Loucy (cell line): ENCODE data around the gene ETS2.
A peak's percentile ranks its signal among the peaks of the same experiment; 100 is the strongest.

Experiments used
- H2AFZ ChIP-seq: fragments of 200-600 bp; sonication (generic); 2 replicates; pipeline ENCODE4 v1.6.0; 2016; ENCODE audit warnings: antibody characterized with exemption, mild to moderate bottlenecking, low read length, moderate library complexity
- H3F3A ChIP-seq: fragments of 200-600 bp; 2 replicates; pipeline ENCODE4 v1.6.0; 2016; ENCODE audit warnings: antibody characterized with exemption, low read depth, mild to moderate bottlenecking
- H3K27me3 ChIP-seq: fragments of 200-600 bp; sonication (generic); 2 replicates; pipeline ENCODE4 v1.6.1; 2014; ENCODE audit warnings: low read length, mild to moderate bottlenecking; ENCODE audit not compliant: insufficient read depth, poor library complexity, severe bottlenecking
- H3K36me3 ChIP-seq: fragments of 200-600 bp; sonication (generic); 2 replicates; pipeline ENCODE4 v1.6.1; 2016; ENCODE audit warnings: low read length; ENCODE audit not compliant: insufficient read depth
- H3K4me1 ChIP-seq: fragments of 200-600 bp; sonication (generic); 2 replicates; pipeline ENCODE4 v1.5.1; 2014; ENCODE audit warnings: low read length, mild to moderate bottlenecking; ENCODE audit not compliant: insufficient read depth, poor library complexity, severe bottlenecking
- H3K4me2 ChIP-seq: fragments of 200-600 bp; sonication (generic); 2 replicates; pipeline ENCODE4 v1.6.0; 2014; ENCODE audit warnings: antibody characterized with exemption, low read length, low read depth, mild to moderate bottlenecking; ENCODE audit not compliant: poor library complexity, severe bottlenecking
- H3K4me3 ChIP-seq: fragments of 200-600 bp; sonication (generic); 2 replicates; pipeline ENCODE4 v1.5.1; 2014; ENCODE audit warnings: low read length, mild to moderate bottlenecking, mixed read lengths; ENCODE audit not compliant: poor library complexity, severe bottlenecking
- H3K79me2 ChIP-seq: fragments of 200-600 bp; sonication (generic); 2 replicates; pipeline ENCODE4 v1.6.1; 2014; ENCODE audit warnings: low read length; ENCODE audit not compliant: insufficient read depth
- H3K9ac ChIP-seq: fragments of 200-600 bp; sonication (generic); 2 replicates; pipeline ENCODE4 v1.6.0; 2014; ENCODE audit warnings: mild to moderate bottlenecking, low read depth, low read length, moderate library complexity; ENCODE audit not compliant: poor library complexity, severe bottlenecking
- H3K9me2 ChIP-seq: fragments of 200-600 bp; sonication (generic); replicated peaks from 2 replicates; pipeline ENCODE4 v1.6.1; 2016; ENCODE audit warnings: low read depth, low read length, mixed read lengths
- H3K9me3 ChIP-seq: fragments of 200-600 bp; sonication (generic); 2 replicates; pipeline ENCODE4 v1.6.1; 2014; ENCODE audit warnings: mild to moderate bottlenecking, antibody characterized with exemption, low read length, low read depth; ENCODE audit not compliant: insufficient read depth
- H4K20me1 ChIP-seq: fragments of 200-600 bp; sonication (generic); 2 replicates; pipeline ENCODE4 v1.6.0; 2014; ENCODE audit warnings: antibody characterized with exemption, low read length, mild to moderate bottlenecking; ENCODE audit not compliant: insufficient read depth, poor library complexity, severe bottlenecking
- CTCF ChIP-seq: fragments of 200-600 bp; sonication (generic); conservative IDR thresholded peaks from 2 replicates; pipeline ENCODE4 v1.5.1; 2014; ENCODE audit warnings: mild to moderate bottlenecking, antibody characterized with exemption, low read length
- EZH2phosphoT487 ChIP-seq: fragments of 200-600 bp; IDR thresholded peaks from 2 replicates; pipeline ENCODE4 v1.6.1; 2018; ENCODE audit warnings: antibody characterized with exemption, mild to moderate bottlenecking, moderate library complexity, borderline replicate concordance

Gene ETS2

GRCh38 chr21:38802050-38803026 lies 3.4 kb upstream of the ETS2 start:
- H3K9me3 ChIP-seq: no peaks in the 10 kb centered on the region
- peaks cover 15% of the 10 kb centered on the region for H3K4me1 ChIP-seq
- H3K9me2 ChIP-seq: no peaks in the 10 kb centered on the region
- peaks cover 14% of the 10 kb centered on the region for H4K20me1 ChIP-seq
- H3K4me3 ChIP-seq: no peak overlapping the region
- TF ChIP-seq EZH2phosphoT487: no peak
- no peak for TF ChIP-seq CTCF
- peaks cover 27% of the 10 kb centered on the region for H3K79me2 ChIP-seq
- H2AFZ ChIP-seq: no peak overlapping the region
- H3K9ac ChIP-seq: no peak overlapping the region
- H3K36me3 ChIP-seq: no peaks in the 10 kb centered on the region
- H3F3A ChIP-seq: no peaks in the 10 kb centered on the region
- no peak overlapping the region for H3K4me2 ChIP-seq
- H3K27me3 ChIP-seq: no peaks in the 10 kb centered on the region

GRCh38 chr21:38803075-38803660 lies 2.6 kb upstream of the ETS2 start:
- no peak overlapping the region for H2AFZ ChIP-seq
- H3K36me3 ChIP-seq: no peaks in the 10 kb centered on the region
- no peaks in the 10 kb centered on the region for H3F3A ChIP-seq
- H3K4me2 ChIP-seq: no peak overlapping the region
- H3K4me3 ChIP-seq: no peak overlapping the region
- TF ChIP-seq EZH2phosphoT487: no peak
- H4K20me1 ChIP-seq: peaks cover 23% of the 10 kb centered on the region
- H3K79me2 ChIP-seq: peaks cover 35% of the 10 kb centered on the region
- H3K4me1 ChIP-seq: peaks cover 23% of the 10 kb centered on the region
- no peaks in the 10 kb centered on the region for H3K9me2 ChIP-seq
- H3K9me3 ChIP-seq: no peaks in the 10 kb centered on the region
- H3K27me3 ChIP-seq: no peaks in the 10 kb centered on the region
- H3K9ac ChIP-seq: no peak overlapping the region

GRCh38 chr21:38804030-38804788 lies 1.5 kb upstream of the ETS2 start:
- H3K9ac ChIP-seq: no peak overlapping the region
- no peak overlapping the region for H2AFZ ChIP-seq
- no peaks in the 10 kb centered on the region for H3K9me3 ChIP-seq
- peak overlapping the region; percentile 93 for H3K4me3 ChIP-seq
- no peaks in the 10 kb centered on the region for H3K36me3 ChIP-seq
- H3F3A ChIP-seq: no peaks in the 10 kb centered on the region
- H3K4me2 ChIP-seq: peak overlapping the region; percentile 83
- H3K79me2 ChIP-seq: peaks cover 46% of the 10 kb centered on the region
- H3K9me2 ChIP-seq: no peaks in the 10 kb centered on the region
- peaks cover 33% of the 10 kb centered on the region for H4K20me1 ChIP-seq
- H3K4me1 ChIP-seq: peaks cover 34% of the 10 kb centered on the region
- no peak for TF ChIP-seq CTCF
- no peak for TF ChIP-seq EZH2phosphoT487
- no peaks in the 10 kb centered on the region for H3K27me3 ChIP-seq
